ENCODE results near the gene REEP6. TPM values are rescaled to one million over a fixed set of nuclear protein-coding genes. Genes with fewer than 3 reads are reported as not detected.
"Not testable (repeated sequence)": the region's sequence is repeated elsewhere in the genome, so short reads cannot be mapped to it uniquely, and the experiment has no call there.

REEP6 gene
- total RNA-seq, 2 experiments from 2014 or later: 2.0 to 2.3 TPM

- CTCF ChIA-PET: interaction anchor here (1.3 kb wide), 1 partner anchor 11 kb away, joined by 5 read pairs; no protein-coding TSS in a partner anchor
- POLR2A ChIA-PET: no interaction called here
Observed at GRCh38 chr19:1497578-1498235, 6.7 kb downstream of the REEP6 start.

GRCh38 chr19:1499231-1499630, 8.2 kb downstream of the REEP6 start:
- CTCF ChIA-PET, POLR2A ChIA-PET: not testable (repeated sequence)

- POLR2A ChIA-PET: no interaction called here
- CTCF ChIA-PET: interaction anchor here (0.8 kb wide), 1 partner anchor 13 kb away, joined by 3 read pairs; no protein-coding TSS in a partner anchor
Observed at GRCh38 chr19:1501200-1501595, 10.2 kb downstream of the REEP6 start.

- CTCF ChIA-PET: interaction anchor here (1.1 kb wide), 1 partner anchor 9 kb away, joined by 3 read pairs; no protein-coding TSS in a partner anchor
- POLR2A ChIA-PET: no interaction called here
Observed at GRCh38 chr19:1502433-1503088, 11.6 kb downstream of the REEP6 start.

GRCh38 chr19:1503089-1503924, 12.3 kb downstream of the REEP6 start:
- ChIA-PET CTCF (no interaction called here), POLR2A (no interaction called here)

GRCh38 chr19:1503925-1504773, 13.2 kb downstream of the REEP6 start:
- CTCF ChIA-PET: interaction anchor here (0.6 kb wide), 1 partner anchor 13 kb away, joined by 3 read pairs; no protein-coding TSS in a partner anchor
- POLR2A ChIA-PET: no interaction called here

GRCh38 chr19:1505012-1505411, 14.0 kb downstream of the REEP6 start:
- POLR2A ChIA-PET: no interaction called here
- CTCF ChIA-PET: no interaction called here

GRCh38 chr19:1505991-1506881, 15.3 kb downstream of the REEP6 start:
- ChIA-PET CTCF (interaction anchor here (0.6 kb wide), 1 partner anchor 61 kb away, joined by 3 read pairs; no protein-coding TSS in a partner anchor), POLR2A (no interaction called here)

- POLR2A ChIA-PET: no interaction called here
- CTCF ChIA-PET: no interaction called here
Observed at GRCh38 chr19:1507192-1507660, 16.2 kb downstream of the REEP6 start.

GRCh38 chr19:1507763-1508506, 17.0 kb downstream of the REEP6 start:
- CTCF ChIA-PET: interaction anchor here (0.6 to 1.1 kb wide), 2 partner anchors 10 to 425 kb away, joined by 5 read pairs; no protein-coding TSS in a partner anchor
- POLR2A ChIA-PET: no interaction called here

- ChIA-PET POLR2A (no interaction called here), CTCF (interaction anchor here (0.6 to 1.1 kb wide), 2 partner anchors 11 to 425 kb away, joined by 5 read pairs; no protein-coding TSS in a partner anchor)
Observed at GRCh38 chr19:1508507-1508856, 17.5 kb downstream of the REEP6 start.

- ChIA-PET POLR2A (interaction anchor here (0.5 kb wide), 1 partner anchor 9 kb away, joined by 6 read pairs; no protein-coding TSS in a partner anchor), CTCF (interaction anchor here (0.9 to 1.2 kb wide), 2 partner anchors 39 to 64 kb away, joined by 3 read pairs; no protein-coding TSS in a partner anchor)
Observed at GRCh38 chr19:1509602-1510441, 18.8 kb downstream of the REEP6 start.

- ChIA-PET CTCF (interaction anchor here (1.4 kb wide), 1 partner anchor 8 kb away, joined by 3 read pairs; no protein-coding TSS in a partner anchor), POLR2A (no interaction called here)
Observed at GRCh38 chr19:1510442-1510806, 19.4 kb downstream of the REEP6 start.

GRCh38 chr19:1510807-1511206, 19.8 kb downstream of the REEP6 start:
- CTCF ChIA-PET: interaction anchor here (1.4 kb wide), 1 partner anchor 9 kb away, joined by 3 read pairs; no protein-coding TSS in a partner anchor
- POLR2A ChIA-PET: no interaction called here

GRCh38 chr19:1511318-1512317, 20.6 kb downstream of the REEP6 start:
- ChIA-PET CTCF (interaction anchor here (0.9 to 1.4 kb wide), 2 partner anchors 10 to 72 kb away, joined by 3 read pairs; no protein-coding TSS in a partner anchor), POLR2A (no interaction called here)

All from activated CD8-positive, alpha-beta memory T cell treated with anti-CD3 and anti-CD28 coated beads for 36 hours (primary cell).